SK-N-SH (cell line): ENCODE measurements around the gene ANKRD65. TPM values are rescaled to one million over a fixed set of nuclear protein-coding genes. Genes with fewer than 3 reads are reported as not detected.
A peak's percentile ranks its signal among the peaks of the same experiment; 100 is the strongest.

ENCODE experiments used
- CTCF ChIA-PET: fragments of 300-600, 350-600 bp; formaldehyde crosslinking; extraction: SDS; loops from one replicate; lab custom pipeline; 2021; lab: Yijun Ruan, JAX
- POLR2A ChIA-PET: fragments of 350-600 bp; sonication (Branson Sonifier 250); formaldehyde crosslinking; extraction: SDS; loops from one replicate; lab custom pipeline; 2020; ENCODE audit warnings: antibody characterized with exemption, inconsistent platforms; lab: Yijun Ruan, JAX
- DNase-seq: peaks from one replicate; pipeline ENCODE4 v3.0.0; 2012
- H2AFZ ChIP-seq: fragments of 200-600 bp; sonication (generic); 2 replicates; pipeline ENCODE4 v1.8.1; 2016; ENCODE audit warnings: antibody characterized with exemption, mild to moderate bottlenecking, low read depth
- H3F3A ChIP-seq: fragments of 200-600 bp; sonication (generic); replicated peaks from 2 replicates; pipeline ENCODE3; 2016; ENCODE audit warnings: antibody characterized with exemption, mild to moderate bottlenecking; ENCODE audit not compliant: insufficient read depth
- H3K27ac ChIP-seq, 2 experiments: fragments of 200-500 bp in 1 of 2; fragments of 200-600 bp in 1 of 2; sonication (Bioruptor generic) in 1 of 2; sonication (generic), shearing (Covaris generic) in 1 of 2; 2 replicates each; pipeline versions ENCODE4 v1.5.1 to v1.6.1; 2014 to 2016; ENCODE audit warnings: low read depth in 2 of 2, inconsistent platforms in 1 of 2, low read length in 1 of 2, mild to moderate bottlenecking in 1 of 2, mixed read lengths in 1 of 2
- H3K27me3 ChIP-seq: fragments of 200-600 bp; sonication (generic), shearing (Covaris generic); 2 replicates; pipeline ENCODE4 v1.6.1; 2016; ENCODE audit warnings: mixed run types; ENCODE audit not compliant: insufficient read depth
- H3K36me3 ChIP-seq, 2 experiments: fragments of 200-500 bp in 1 of 2; fragments of 200-600 bp in 1 of 2; sonication (Bioruptor generic) in 1 of 2; sonication (generic) in 1 of 2; replicated peaks in 1 of 2; 2 replicates each; pipeline versions ENCODE3 to v1.5.1; 2014 to 2016; ENCODE audit warnings: low read length in 1 of 2, mild to moderate bottlenecking in 1 of 2; ENCODE audit not compliant: insufficient read depth in 2 of 2, control insufficient read depth in 1 of 2
- H3K4me1 ChIP-seq, 2 experiments: fragments of 200-500 bp in 1 of 2; fragments of 200-600 bp in 1 of 2; sonication (Bioruptor generic) in 1 of 2; sonication (generic), shearing (Covaris generic) in 1 of 2; 2 replicates each; pipeline versions ENCODE4 v1.5.1 to v1.6.1; 2014 to 2016; ENCODE audit warnings: low read depth in 1 of 2, low read length in 1 of 2, mixed run types in 1 of 2; ENCODE audit not compliant: insufficient read depth in 2 of 2, control insufficient read depth in 1 of 2
- H3K4me2 ChIP-seq: fragments of 200-600 bp; sonication (generic), shearing (Covaris generic); 2 replicates; pipeline ENCODE4 v1.6.1; 2017; ENCODE audit warnings: mixed run types
- H3K4me3 ChIP-seq, 2 experiments: fragments of 200-500 bp in 1 of 2; fragments of 200-600 bp in 1 of 2; sonication (Bioruptor generic) in 1 of 2; sonication (generic), shearing (Covaris generic) in 1 of 2; 2 replicates each; pipeline versions ENCODE4 v1.5.1 to v1.8.1; 2014 to 2016; ENCODE audit warnings: low read depth in 2 of 2, inconsistent platforms in 1 of 2, low read length in 1 of 2, mild to moderate bottlenecking in 1 of 2, mixed read lengths in 1 of 2, moderate library complexity in 1 of 2
- H3K79me2 ChIP-seq: fragments of 200-600 bp; sonication (generic); 2 replicates; pipeline ENCODE4 v1.8.1; 2017; ENCODE audit warnings: mild to moderate bottlenecking; ENCODE audit not compliant: insufficient read depth
- H3K9ac ChIP-seq: fragments of 200-600 bp; sonication (generic); 2 replicates; pipeline ENCODE4 v1.6.1; 2017; ENCODE audit warnings: mixed run types
- H3K9me2 ChIP-seq: fragments of 200-600 bp; sonication (generic); 2 replicates; pipeline ENCODE4 v1.6.1; 2017; ENCODE audit warnings: mixed run types
- H3K9me3 ChIP-seq: fragments of 200-600 bp; sonication (generic); 2 replicates; pipeline ENCODE4 v1.6.1; 2017; ENCODE audit warnings: mixed run types, mild to moderate bottlenecking, moderate library complexity
- H4K20me1 ChIP-seq: fragments of 200-600 bp; sonication (generic); 2 replicates; pipeline ENCODE4 v1.6.1; 2017; ENCODE audit warnings: mild to moderate bottlenecking, mixed run types; ENCODE audit not compliant: insufficient read depth
- CTCF ChIP-seq: fragments of 200-600 bp; sonication (generic); IDR thresholded peaks from 2 replicates; pipeline ENCODE4 v1.6.1; 2017; ENCODE audit warnings: antibody characterized with exemption, mild to moderate bottlenecking, moderate library complexity
- EP300 ChIP-seq, 2 experiments: IDR thresholded peaks; 2 replicates each; pipeline versions ENCODE4 v1.4.0 to v1.6.1; 2012; ENCODE audit warnings: borderline replicate concordance in 1 of 2, low read depth in 1 of 2, low read length in 1 of 2
- FOSL2 ChIP-seq: IDR thresholded peaks from 2 replicates; pipeline ENCODE4 v1.4.0; 2012; ENCODE audit warnings: low read depth, mild to moderate bottlenecking, moderate library complexity, borderline replicate concordance
- FOXJ3 ChIP-seq: sonication (generic); formaldehyde crosslinking; IDR thresholded peaks from 2 replicates; pipeline ENCODE4 v1.5.1; 2020; ENCODE audit warnings: mild to moderate bottlenecking, missing genetic modification reagents
- FOXM1 ChIP-seq: IDR thresholded peaks from 2 replicates; pipeline ENCODE4 v1.4.0; 2012; ENCODE audit warnings: low read depth, mild to moderate bottlenecking
- MXI1 ChIP-seq: IDR thresholded peaks from 2 replicates; pipeline ENCODE4 v1.6.1; 2012; ENCODE audit warnings: mild to moderate bottlenecking, low read depth, low read length, improper control_type of control experiment
- NFIC ChIP-seq: IDR thresholded peaks from 2 replicates; pipeline ENCODE4 v1.4.0; 2012; ENCODE audit warnings: borderline replicate concordance
- NRF1 ChIP-seq: IDR thresholded peaks from 2 replicates; pipeline ENCODE4 v1.6.1; 2012; ENCODE audit warnings: low read depth, mild to moderate bottlenecking, low read length
- PBX3 ChIP-seq: IDR thresholded peaks from 2 replicates; pipeline ENCODE4; 2012
- RAD21 ChIP-seq: IDR thresholded peaks from 2 replicates; pipeline ENCODE4 v1.6.1; 2012; ENCODE audit warnings: mild to moderate bottlenecking, low read length
- RCOR1 ChIP-seq: fragments of 150-350 bp; IDR thresholded peaks from 2 replicates; pipeline ENCODE4 v1.6.1; 2017; ENCODE audit warnings: antibody characterized with exemption, low read length
- RFX5 ChIP-seq: IDR thresholded peaks from 2 replicates; pipeline ENCODE4 v1.6.1; 2012; ENCODE audit warnings: mild to moderate bottlenecking, improper control_type of control experiment, low read length
- SIN3A ChIP-seq: IDR thresholded peaks from 2 replicates; pipeline ENCODE4 v1.6.1; 2012; ENCODE audit warnings: low read depth, mild to moderate bottlenecking, low read length, moderate library complexity, borderline replicate concordance
- SMC3 ChIP-seq: IDR thresholded peaks from 2 replicates; pipeline ENCODE4 v1.6.1; 2012; ENCODE audit warnings: low read depth, low read length, improper control_type of control experiment
- TAF1 ChIP-seq: IDR thresholded peaks from 2 replicates; pipeline ENCODE4 v1.6.1; 2012; ENCODE audit warnings: low read depth, mild to moderate bottlenecking, low read length, moderate library complexity, borderline replicate concordance
- TCF12 ChIP-seq: IDR thresholded peaks from 2 replicates; pipeline ENCODE4 v1.4.0; 2012
- YY1 ChIP-seq: IDR thresholded peaks from 2 replicates; pipeline ENCODE4 v1.4.0; 2012; ENCODE audit warnings: low read depth, mild to moderate bottlenecking
- WGBS: methylation state at CpG from one replicate; pipeline ENCODE4 v1.1.6; 2017; ENCODE audit warnings: low lambda C conversion rate; 5-methylcytosine and 5-hydroxymethylcytosine counted together
- polyA plus RNA-seq, 3 experiments: library from polyadenylated mRNA; depleted of rRNA; stranded (reverse); fragments of >200 nt; gene quantifications; 2 replicates each; pipeline ENCODE4 v1.2.3, GENCODE V29; 2012
- TF ChIP-seq, protein P1 (sequence below): IDR thresholded peaks from 2 replicates; pipeline ENCODE4 v1.4.0; 2012; ENCODE audit warnings: low read depth, borderline replicate concordance
- TF ChIP-seq, protein P2 (sequence below): IDR thresholded peaks from 2 replicates; pipeline ENCODE4 v1.4.0; 2012; ENCODE audit warnings: low read depth, borderline replicate concordance
- TF ChIP-seq, protein P3 (sequence below): IDR thresholded peaks from 2 replicates; pipeline ENCODE4 v1.4.0; 2012; ENCODE audit warnings: low read depth

ANKRD65 gene
- polyA plus RNA-seq, 1 of the 3 experiments (the other 2 are of a cell fraction) = 0.07 TPM

DNA sequence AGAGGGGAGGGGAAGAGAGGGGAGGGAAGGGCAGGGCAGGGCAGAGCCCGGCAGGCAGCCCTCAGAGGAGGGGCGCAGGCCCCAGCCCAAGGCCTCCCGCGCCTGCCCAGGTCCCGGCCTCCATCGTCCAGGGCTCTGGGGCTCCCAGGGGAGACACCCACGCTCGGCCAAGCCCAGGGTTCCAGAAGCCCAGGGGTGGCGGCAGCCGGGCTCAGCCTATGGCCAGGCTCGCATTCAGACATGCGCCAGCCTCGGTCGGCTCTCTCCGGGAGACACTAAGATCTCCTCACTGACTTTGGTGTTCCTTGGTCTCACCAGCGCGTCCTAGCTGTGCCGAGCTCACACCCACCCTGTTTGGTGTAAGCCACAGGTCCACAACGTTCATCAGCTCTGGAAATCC, 7.1 kb upstream of the ANKRD65 start:
- Histone ChIP-seq H3K27me3 (no peaks in the 10 kb centered on the region), H4K20me1 (no peaks in the 10 kb centered on the region), H3K4me1 (peaks cover 0 to 13% of the 10 kb centered on the region in 2 experiments; a peak in 1 of 4 replicates), H3K79me2 (no peaks in the 10 kb centered on the region), H3K9ac (no peak overlapping the region), H3K9me3 (no peaks in the 10 kb centered on the region), H3K4me3 (no peak overlapping the region), H2AFZ (no peak overlapping the region), H3K36me3 (no peaks in the 10 kb centered on the region), H3K4me2 (no peak overlapping the region), H3F3A (peaks cover 3% of the 10 kb centered on the region), H3K27ac (no peak overlapping the region), H3K9me2 (no peaks in the 10 kb centered on the region)
- DNase-seq = peak; percentile 38
- POLR2A ChIA-PET = no interaction called here
- CTCF ChIA-PET = no interaction called here
- TF ChIP-seq NRF1 (no peak), RAD21 (no peak), FOXJ3 (CRISPR knock-in tag) (no peak), YY1 (no peak), RCOR1 (no peak), MXI1 (no peak), SMC3 (no peak), NFIC (no peak), FOSL2 (no peak), SIN3A (no peak), CTCF (no peak), TCF12 (no peak), PBX3 (no peak), RFX5 (no peak), FOXM1 (no peak), EP300 (IDR thresholded peaks at IDR 0.05; ENCODE audit: borderline replicate concordance in 1 of 2, low read depth in 1 of 2, low read length in 1 of 2) (no peak), TAF1 (no peak)
- TF ChIP-seq, protein P1, sequence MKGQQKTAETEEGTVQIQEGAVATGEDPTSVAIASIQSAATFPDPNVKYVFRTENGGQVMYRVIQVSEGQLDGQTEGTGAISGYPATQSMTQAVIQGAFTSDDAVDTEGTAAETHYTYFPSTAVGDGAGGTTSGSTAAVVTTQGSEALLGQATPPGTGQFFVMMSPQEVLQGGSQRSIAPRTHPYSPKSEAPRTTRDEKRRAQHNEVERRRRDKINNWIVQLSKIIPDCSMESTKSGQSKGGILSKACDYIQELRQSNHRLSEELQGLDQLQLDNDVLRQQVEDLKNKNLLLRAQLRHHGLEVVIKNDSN = no peak
- TF ChIP-seq, protein P2, sequence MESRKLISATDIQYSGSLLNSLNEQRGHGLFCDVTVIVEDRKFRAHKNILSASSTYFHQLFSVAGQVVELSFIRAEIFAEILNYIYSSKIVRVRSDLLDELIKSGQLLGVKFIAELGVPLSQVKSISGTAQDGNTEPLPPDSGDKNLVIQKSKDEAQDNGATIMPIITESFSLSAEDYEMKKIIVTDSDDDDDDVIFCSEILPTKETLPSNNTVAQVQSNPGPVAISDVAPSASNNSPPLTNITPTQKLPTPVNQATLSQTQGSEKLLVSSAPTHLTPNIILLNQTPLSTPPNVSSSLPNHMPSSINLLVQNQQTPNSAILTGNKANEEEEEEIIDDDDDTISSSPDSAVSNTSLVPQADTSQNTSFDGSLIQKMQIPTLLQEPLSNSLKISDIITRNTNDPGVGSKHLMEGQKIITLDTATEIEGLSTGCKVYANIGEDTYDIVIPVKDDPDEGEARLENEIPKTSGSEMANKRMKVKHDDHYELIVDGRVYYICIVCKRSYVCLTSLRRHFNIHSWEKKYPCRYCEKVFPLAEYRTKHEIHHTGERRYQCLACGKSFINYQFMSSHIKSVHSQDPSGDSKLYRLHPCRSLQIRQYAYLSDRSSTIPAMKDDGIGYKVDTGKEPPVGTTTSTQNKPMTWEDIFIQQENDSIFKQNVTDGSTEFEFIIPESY = no peak
- TF ChIP-seq, protein P3, sequence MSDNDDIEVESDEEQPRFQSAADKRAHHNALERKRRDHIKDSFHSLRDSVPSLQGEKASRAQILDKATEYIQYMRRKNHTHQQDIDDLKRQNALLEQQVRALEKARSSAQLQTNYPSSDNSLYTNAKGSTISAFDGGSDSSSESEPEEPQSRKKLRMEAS = no peak
- 81% methylated on average over 5 of the region's 19 CpGs for WGBS
